ENCODE data around the gene SMIM5. TPM values are rescaled to one million over a fixed set of nuclear protein-coding genes. Genes with fewer than 3 reads are reported as not detected.

The SMIM5 gene
- total and polyA plus RNA-seq, 2 of the 13 experiments (the other 11 are each of a cell fraction or from before 2014, with no cell fraction given): not detected

- no TSS peak for BruUV-seq (replicated peaks)
- H3K9me3 ChIP-seq (ENCODE audit: low read length): no peaks in the 10 kb centered on the region
- no peaks in the 10 kb centered on the region for H3K27me3 ChIP-seq (ENCODE audit: control insufficient read depth in 1 of 2, insufficient read depth in 2 of 2, low read length in 2 of 2)
- H3K36me3 ChIP-seq (replicated peaks in 1 of 2; ENCODE audit: control insufficient read depth in 1 of 2, insufficient read depth in 2 of 2, low read length in 2 of 2): peaks cover 19 to 24% of the 10 kb centered on the region in 2 experiments; a peak in 4 of 5 replicates
- H3K79me2 ChIP-seq (ENCODE audit: insufficient read depth, low read length): no peaks in the 10 kb centered on the region
- no peak overlapping the region for H3K4me2 ChIP-seq (ENCODE audit: low read depth, low read length)
- ChIA-PET POLR2A (no interaction called here), CTCF (ENCODE audit: low intra/inter-chr PET ratio, low total read pairs) (interaction anchor here (5.1 kb wide), 1 partner anchor 117 kb away, joined by 102 read pairs; no protein-coding TSS in a partner anchor)
- FAIRE-seq: no peak
- no peak for ATAC-seq
- no peak overlapping the region for H2AFZ ChIP-seq (ENCODE audit: low read length)
- WGBS (ENCODE audit: low lambda C conversion rate): 97% methylated on average over 12 of the region's 27 CpGs
- H3K4me3 ChIP-seq (replicated peaks in 1 of 3; ENCODE audit: insufficient read depth in 1 of 3, low read depth in 2 of 3, low read length in 3 of 3): no peak overlapping the region
- no peak overlapping the region for H3K27ac ChIP-seq (ENCODE audit: extremely low read length, insufficient read depth, low read length)
- peaks cover 4% of the 10 kb centered on the region; the same call in 1 of the 2 replicates for H4K20me1 ChIP-seq (ENCODE audit: insufficient read depth, low read length)
- H3K9ac ChIP-seq (ENCODE audit: insufficient read depth, low read depth, low read length): no peak overlapping the region
- peaks cover 19% of the 10 kb centered on the region for H3K4me1 ChIP-seq (ENCODE audit: insufficient read depth, low read length)
- no peak for DNase-seq (ENCODE audit: low spot score)
- in situ Hi-C loops (cut with HindIII; ENCODE audit: extremely low pct_ligation_motif_present, low pct_unique_long_range_greater_than_20kb) (no loop called here), intact Hi-C loops (cut with micrococcal nuclease; ENCODE audit: unreplicated experiment) (no loop called here)
- no peak for TF ChIP-seq RBM22 (optimal IDR thresholded peaks at IDR 0.05; ENCODE audit: low read length)
- TF ChIP-seq AGO2 (optimal IDR thresholded peaks at IDR 0.05; ENCODE audit: low read depth, low read length): peak; percentile 51
- TF ChIP-seq ZFP37 (CRISPR knock-in tag; IDR thresholded peaks at IDR 0.05; ENCODE audit: borderline replicate concordance): no peak
Measured at GRCh38 chr17:75631353-75631752, 1.9 kb upstream of the SMIM5 start.

GRCh38 chr17:75632428-75632827 is 806 bp upstream of the SMIM5 start:
- in situ Hi-C loops (cut with HindIII; ENCODE audit: extremely low pct_ligation_motif_present, low pct_unique_long_range_greater_than_20kb): no loop called here
- no peaks in the 10 kb centered on the region for H3K79me2 ChIP-seq (ENCODE audit: insufficient read depth, low read length)
- intact Hi-C loops (cut with micrococcal nuclease; ENCODE audit: unreplicated experiment): no loop called here
- H4K20me1 ChIP-seq (ENCODE audit: insufficient read depth, low read length): peaks cover 4% of the 10 kb centered on the region; the same call in 1 of the 2 replicates
- H2AFZ ChIP-seq (ENCODE audit: low read length): no peak overlapping the region
- POLR2A ChIA-PET: interaction anchor here (0.6 to 2.1 kb wide), 13 partner anchors 10 to 148 kb away, joined by 3 to 28 read pairs (median 8); partner anchors contain the start of genes RECQL5 and SAP30BP
- FAIRE-seq: no peak
- no peak overlapping the region for H3K4me3 ChIP-seq (replicated peaks in 1 of 3; ENCODE audit: insufficient read depth in 1 of 3, low read depth in 2 of 3, low read length in 3 of 3)
- H3K27ac ChIP-seq (ENCODE audit: extremely low read length, insufficient read depth, low read length): no peak overlapping the region
- H3K9ac ChIP-seq (ENCODE audit: insufficient read depth, low read depth, low read length): no peak overlapping the region
- 88% methylated on average over 11 of the region's 12 CpGs for WGBS (ENCODE audit: low lambda C conversion rate)
- H3K4me1 ChIP-seq (ENCODE audit: insufficient read depth, low read length): peaks cover 19% of the 10 kb centered on the region
- no peak for ATAC-seq
- H3K36me3 ChIP-seq (replicated peaks in 1 of 2; ENCODE audit: control insufficient read depth in 1 of 2, insufficient read depth in 2 of 2, low read length in 2 of 2): peaks cover 20 to 24% of the 10 kb centered on the region in 2 experiments; a peak in 4 of 5 replicates
- H3K4me2 ChIP-seq (ENCODE audit: low read depth, low read length): no peak overlapping the region
- TF ChIP-seq ZNF232 (CRISPR knock-in tag; IDR thresholded peaks at IDR 0.05; ENCODE audit: borderline replicate concordance) (0 out of 2 replicates have a peak, but pooled peaks have one; percentile 9), RELA (CRISPR knock-in tag; IDR thresholded peaks at IDR 0.05) (no peak), RORA (CRISPR knock-in tag; IDR thresholded peaks at IDR 0.05) (no peak)
- no peaks in the 10 kb centered on the region for H3K27me3 ChIP-seq (ENCODE audit: control insufficient read depth in 1 of 2, insufficient read depth in 2 of 2, low read length in 2 of 2)
- no peak for DNase-seq (ENCODE audit: low spot score)
- H3K9me3 ChIP-seq (ENCODE audit: low read length): no peaks in the 10 kb centered on the region
- no TSS peak for BruUV-seq (replicated peaks)
- CTCF ChIA-PET (ENCODE audit: low intra/inter-chr PET ratio, low total read pairs): interaction anchor here (1.2 to 5.1 kb wide), 4 partner anchors 21 to 116 kb away, joined by 4 to 102 read pairs (median 16); no protein-coding TSS in a partner anchor

Data from HepG2 (cell line).